ENCODE results near the gene FGF6. TPM values are rescaled to one million over a fixed set of nuclear protein-coding genes. Genes with fewer than 3 reads are reported as not detected.

Gene FGF6
- total RNA-seq, 1 donor from 2014 or later, result not detected

DNA sequence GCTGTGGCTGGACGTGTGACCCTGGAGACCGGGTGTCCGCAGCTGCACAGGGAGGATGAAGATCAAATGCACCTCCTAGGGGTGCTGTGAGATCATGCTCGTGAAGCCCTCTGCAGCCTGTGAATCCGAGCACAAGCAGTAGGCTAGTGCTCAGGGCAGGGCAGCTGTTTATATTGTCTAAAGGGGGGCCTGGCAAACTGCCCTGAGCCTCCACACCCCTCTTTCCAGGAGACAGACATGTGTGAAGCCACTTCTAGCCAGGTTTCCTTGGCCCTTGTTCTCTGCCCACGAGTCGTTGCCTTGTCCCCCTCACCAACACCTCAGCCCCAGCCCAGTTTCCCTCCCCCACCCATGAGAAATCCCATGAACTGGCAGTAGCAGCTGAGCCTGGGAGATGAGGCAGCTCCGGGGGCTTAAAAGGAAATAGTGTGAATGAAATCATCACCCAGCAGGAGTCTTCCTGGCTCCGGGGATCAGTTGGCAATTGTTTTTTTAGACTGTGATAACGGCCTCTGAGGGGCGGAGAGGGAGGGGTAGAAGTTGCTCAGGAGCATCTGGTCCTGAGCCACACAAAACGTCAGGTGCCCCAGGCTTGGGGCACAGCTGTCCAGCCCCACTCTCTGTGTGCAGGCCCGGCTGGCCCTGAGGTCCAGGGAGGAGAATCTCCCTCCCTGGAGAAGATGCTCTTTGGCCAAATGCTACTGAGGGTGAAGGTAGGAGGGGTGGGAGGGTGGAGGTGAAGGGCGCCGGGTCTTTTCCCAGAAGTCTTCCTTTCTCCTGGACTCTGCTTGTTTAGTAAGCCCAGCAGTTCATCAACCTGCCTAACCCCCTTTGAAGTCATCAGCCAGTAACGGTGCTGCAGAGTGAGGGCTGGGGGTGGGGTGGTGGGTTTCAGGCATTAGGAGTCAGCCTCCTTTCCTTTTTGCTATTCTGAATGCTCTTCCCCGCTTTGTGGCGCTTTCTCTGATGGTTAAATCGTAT, 4.0 kb downstream of the FGF6 start:
- Mint-ChIP-seq H3K27ac (ENCODE audit: unreplicated experiment) (peak overlapping the region; percentile 64), H3K4me1 (ENCODE audit: low read depth, unreplicated experiment) (peaks cover 18% of the 10 kb centered on the region), H3K36me3 (ENCODE audit: unreplicated experiment) (no peaks in the 10 kb centered on the region), H3K27me3 (ENCODE audit: unreplicated experiment) (peaks cover 2% of the 10 kb centered on the region), H3K4me3 (ENCODE audit: unreplicated experiment) (peak overlapping the region; percentile 30), H3K9me3 (ENCODE audit: unreplicated experiment) (no peaks in the 10 kb centered on the region)
- no peak for DNase-seq
- TF ChIP-seq, protein P1, sequence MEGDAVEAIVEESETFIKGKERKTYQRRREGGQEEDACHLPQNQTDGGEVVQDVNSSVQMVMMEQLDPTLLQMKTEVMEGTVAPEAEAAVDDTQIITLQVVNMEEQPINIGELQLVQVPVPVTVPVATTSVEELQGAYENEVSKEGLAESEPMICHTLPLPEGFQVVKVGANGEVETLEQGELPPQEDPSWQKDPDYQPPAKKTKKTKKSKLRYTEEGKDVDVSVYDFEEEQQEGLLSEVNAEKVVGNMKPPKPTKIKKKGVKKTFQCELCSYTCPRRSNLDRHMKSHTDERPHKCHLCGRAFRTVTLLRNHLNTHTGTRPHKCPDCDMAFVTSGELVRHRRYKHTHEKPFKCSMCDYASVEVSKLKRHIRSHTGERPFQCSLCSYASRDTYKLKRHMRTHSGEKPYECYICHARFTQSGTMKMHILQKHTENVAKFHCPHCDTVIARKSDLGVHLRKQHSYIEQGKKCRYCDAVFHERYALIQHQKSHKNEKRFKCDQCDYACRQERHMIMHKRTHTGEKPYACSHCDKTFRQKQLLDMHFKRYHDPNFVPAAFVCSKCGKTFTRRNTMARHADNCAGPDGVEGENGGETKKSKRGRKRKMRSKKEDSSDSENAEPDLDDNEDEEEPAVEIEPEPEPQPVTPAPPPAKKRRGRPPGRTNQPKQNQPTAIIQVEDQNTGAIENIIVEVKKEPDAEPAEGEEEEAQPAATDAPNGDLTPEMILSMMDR (IDR thresholded peaks at IDR 0.05; ENCODE audit: partially characterized antibody, unreplicated experiment), result no peak

DNA sequence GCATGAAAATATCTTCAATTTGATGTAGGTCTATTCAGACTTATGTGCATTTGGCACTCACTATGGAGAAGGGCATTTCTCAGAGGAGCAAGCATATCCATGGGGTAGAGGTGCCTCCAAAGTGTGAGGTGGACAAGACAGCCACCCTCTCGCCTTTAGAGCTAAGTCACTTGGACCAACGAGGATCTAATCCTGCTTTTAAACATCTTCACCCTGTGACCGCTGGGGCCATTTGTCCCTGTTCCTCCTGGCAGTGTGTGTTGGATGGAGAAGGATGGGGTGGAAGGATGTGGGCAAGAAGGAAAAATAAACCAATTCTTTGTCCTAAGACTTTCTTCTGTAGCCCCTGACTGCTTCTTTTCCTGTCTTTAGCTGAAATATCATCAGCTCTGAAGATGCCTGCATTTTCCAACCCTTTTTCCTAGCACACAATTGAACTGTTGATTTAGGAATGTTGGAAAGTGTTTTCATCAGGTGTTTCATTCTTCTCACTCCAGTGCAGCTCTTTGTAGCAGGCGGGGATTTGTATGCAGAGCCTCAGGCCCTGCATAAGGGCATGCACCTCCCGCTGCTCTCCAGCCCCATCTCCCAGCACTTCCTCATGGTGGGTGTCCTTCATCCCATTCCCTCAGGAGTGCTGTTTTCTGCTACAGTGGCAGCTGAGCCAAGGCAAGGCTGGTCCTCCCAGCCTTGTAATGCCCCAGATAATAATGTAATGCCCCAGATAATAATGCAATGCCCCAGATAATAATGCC, 5.3 kb downstream of the FGF6 start:
- no peaks in the 10 kb centered on the region for H3K9me3 Mint-ChIP-seq (ENCODE audit: unreplicated experiment)
- H3K4me3 Mint-ChIP-seq (ENCODE audit: unreplicated experiment), result peak overlapping the region; percentile 26
- H3K27ac Mint-ChIP-seq (ENCODE audit: unreplicated experiment), result no peak overlapping the region
- TF ChIP-seq, protein P1 (IDR thresholded peaks at IDR 0.05; ENCODE audit: partially characterized antibody, unreplicated experiment), result no peak
- H3K27me3 Mint-ChIP-seq (ENCODE audit: unreplicated experiment), result no peaks in the 10 kb centered on the region
- no peak for DNase-seq
- H3K36me3 Mint-ChIP-seq (ENCODE audit: unreplicated experiment), result no peaks in the 10 kb centered on the region
- peaks cover 18% of the 10 kb centered on the region for H3K4me1 Mint-ChIP-seq (ENCODE audit: low read depth, unreplicated experiment)

DNA sequence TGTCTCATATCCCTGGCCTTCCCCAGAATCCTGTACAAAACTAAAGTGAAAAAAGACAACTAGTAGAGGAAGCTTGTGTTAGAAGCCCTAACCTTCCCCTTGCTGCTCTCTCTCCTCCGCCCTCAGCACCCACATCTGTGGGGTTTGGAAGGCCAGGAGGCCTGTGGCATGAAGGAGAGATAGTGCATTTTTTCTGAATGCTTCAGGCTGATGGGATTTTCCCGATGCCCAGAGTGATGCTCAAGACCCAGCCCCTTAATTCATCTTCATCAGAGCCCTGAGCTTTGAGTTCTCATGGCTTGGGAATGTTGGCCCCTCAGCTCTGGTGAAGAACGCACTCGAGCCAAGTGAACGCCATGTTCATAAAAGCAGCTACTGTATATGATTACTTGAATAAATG, 5.9 kb downstream of the FGF6 start:
- H3K27me3 Mint-ChIP-seq (ENCODE audit: unreplicated experiment), result no peaks in the 10 kb centered on the region
- H3K4me1 Mint-ChIP-seq (ENCODE audit: low read depth, unreplicated experiment), result peaks cover 18% of the 10 kb centered on the region
- TF ChIP-seq, protein P1 (IDR thresholded peaks at IDR 0.05; ENCODE audit: partially characterized antibody, unreplicated experiment), result no peak
- H3K27ac Mint-ChIP-seq (ENCODE audit: unreplicated experiment), result no peak overlapping the region
- H3K4me3 Mint-ChIP-seq (ENCODE audit: unreplicated experiment), result no peak overlapping the region
- no peaks in the 10 kb centered on the region for H3K9me3 Mint-ChIP-seq (ENCODE audit: unreplicated experiment)
- H3K36me3 Mint-ChIP-seq (ENCODE audit: unreplicated experiment), result no peaks in the 10 kb centered on the region
- no peak for DNase-seq

DNA sequence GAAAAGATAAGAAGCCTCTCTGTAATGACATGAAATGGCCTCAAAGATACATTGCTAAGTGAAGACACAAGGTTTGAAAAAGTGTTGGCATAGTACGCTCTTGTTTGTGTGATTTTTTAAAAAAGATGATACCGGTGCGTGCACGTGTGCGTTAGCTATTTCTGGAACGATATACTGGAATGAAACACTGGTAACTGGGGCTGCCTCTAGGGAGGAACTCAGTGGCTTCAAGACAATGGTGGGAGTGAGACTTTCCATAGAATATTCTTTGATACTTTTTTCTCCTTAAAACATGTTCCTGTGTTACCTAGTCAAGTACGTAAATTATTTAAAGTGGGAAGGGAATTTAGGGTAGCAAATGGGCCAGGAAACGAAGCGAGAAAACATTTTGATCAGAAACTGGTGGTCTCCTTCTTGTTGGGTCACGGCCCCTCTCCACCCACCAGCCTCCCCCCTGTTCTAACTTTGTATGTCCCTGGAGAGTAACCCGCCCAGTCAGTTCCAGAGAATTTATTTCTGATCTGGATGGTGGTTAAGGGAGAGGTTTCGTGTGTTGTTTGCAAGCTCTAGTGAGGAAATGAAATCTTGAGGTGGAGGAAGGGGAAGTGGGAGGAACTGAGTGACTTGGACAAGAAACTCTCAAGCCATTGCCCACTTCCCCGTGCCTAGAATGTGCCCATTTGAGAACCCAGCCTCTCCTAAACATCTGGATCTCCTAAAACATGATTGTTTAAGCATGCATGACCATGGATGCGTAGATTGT, 6.6 kb downstream of the FGF6 start:
- Mint-ChIP-seq H3K27me3 (ENCODE audit: unreplicated experiment) (no peaks in the 10 kb centered on the region), H3K36me3 (ENCODE audit: unreplicated experiment) (no peaks in the 10 kb centered on the region)

More for the DNA sequence above, 6.6 kb downstream of the FGF6 start:
- Mint-ChIP-seq H3K4me3 (ENCODE audit: unreplicated experiment) (no peak overlapping the region), H3K4me1 (ENCODE audit: low read depth, unreplicated experiment) (peaks cover 18% of the 10 kb centered on the region), H3K27ac (ENCODE audit: unreplicated experiment) (no peak overlapping the region), H3K9me3 (ENCODE audit: unreplicated experiment) (no peaks in the 10 kb centered on the region)
- no peak for DNase-seq
- TF ChIP-seq, protein P1 (IDR thresholded peaks at IDR 0.05; ENCODE audit: partially characterized antibody, unreplicated experiment), result no peak

All from glutamatergic neuron (in vitro differentiated cells).